ENCODE data around the gene FAM234A.
"Not testable (repeated sequence)": the region's sequence is repeated elsewhere in the genome, so short reads cannot be mapped to it uniquely, and the experiment has no call there.

Gene FAM234A

DNA sequence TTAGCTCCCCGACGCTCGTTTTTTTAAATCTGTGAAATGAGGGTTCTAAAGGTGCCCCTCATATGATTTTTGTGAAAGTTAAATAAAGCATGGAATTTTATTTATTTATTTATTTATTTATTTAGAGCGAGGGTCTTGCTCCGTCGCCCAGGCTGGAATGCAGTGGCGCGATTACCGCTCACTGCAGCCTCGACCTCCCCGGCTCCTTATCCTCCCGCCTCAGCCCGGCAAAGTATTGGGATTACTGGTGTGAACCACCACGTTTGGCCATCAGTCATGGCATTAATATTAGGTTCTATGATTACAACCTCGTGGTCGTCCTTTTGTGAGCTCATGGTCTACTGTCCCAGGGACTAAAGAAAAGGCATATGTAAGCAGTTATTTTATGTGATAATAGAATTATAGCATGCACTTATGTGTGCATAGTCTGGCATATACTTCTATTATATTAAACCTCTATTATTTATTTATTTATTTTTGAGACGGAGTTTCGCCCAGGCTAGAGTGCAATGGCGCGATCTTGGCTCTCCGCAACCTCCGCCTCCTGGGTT is 4.8 kb upstream of the FAM234A start:
- 87% methylated on average over 18 of the region's 22 CpGs for WGBS (ENCODE audit: insufficient coverage)

DNA sequence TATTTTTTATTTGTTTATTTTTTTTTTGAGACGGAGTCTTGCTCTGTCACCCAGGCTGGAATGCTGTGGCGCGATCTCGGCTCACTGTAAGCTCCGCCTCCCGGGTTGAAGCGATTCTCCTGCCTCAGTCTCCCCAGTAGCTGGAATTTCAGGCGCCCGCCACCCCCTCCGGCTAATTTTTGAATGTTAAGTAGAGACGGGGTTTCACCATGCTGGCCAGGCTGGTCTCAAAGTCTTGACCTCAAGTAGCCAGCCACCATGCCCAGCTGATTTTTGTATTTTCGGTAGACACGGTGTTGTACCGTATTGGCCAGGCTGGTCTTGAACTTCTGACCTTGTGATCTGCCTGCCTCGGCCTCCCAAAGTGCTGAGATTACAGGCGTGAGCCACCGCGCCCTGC is 4.3 kb upstream of the FAM234A start:
- Histone ChIP-seq H3K4me1 (ENCODE audit: control extremely low read depth in 1 of 4, control insufficient read depth in 4 of 4, insufficient read depth in 4 of 4, low read length in 3 of 4) (peaks cover 11 to 27% (median 19%) of the 10 kb centered on the region in 4 experiments), H3K36me3 (ENCODE audit: control insufficient read depth in 4 of 4, insufficient read depth in 4 of 4, low read length in 3 of 4) (peaks cover 7 to 23% (median 19%) of the 10 kb centered on the region in 4 experiments)
- 98% methylated on average over 14 of the region's 18 CpGs for WGBS (ENCODE audit: insufficient coverage)

More for the DNA sequence above, 4.8 kb upstream of the FAM234A start:
- H3K27ac ChIP-seq (ENCODE audit: insufficient read depth in 1 of 2, low read depth in 1 of 2, low read length in 2 of 2, poor library complexity in 1 of 2, severe bottlenecking in 2 of 2) = no peak overlapping the region
- peaks cover 11 to 23% (median 18%) of the 10 kb centered on the region in 4 experiments for H3K4me1 ChIP-seq (ENCODE audit: control extremely low read depth in 1 of 4, control insufficient read depth in 4 of 4, insufficient read depth in 4 of 4, low read length in 3 of 4)
- ChIA-PET POLR2A (interaction anchor here (0.9 kb wide), 1 partner anchor 95 kb away, joined by 3 read pairs; no protein-coding TSS in a partner anchor), CTCF (no interaction called here)
- no peak for DNase-seq
- peak overlapping the region in 5 of 7 experiments; percentile 88 to 99 (median 89) for H3K4me3 ChIP-seq (ENCODE audit: control insufficient read depth in 1 of 7, extremely low read depth in 1 of 7, insufficient read depth in 4 of 7, low read depth in 2 of 7, low read length in 6 of 7)
- no peaks in the 10 kb centered on the region for H3K9me3 ChIP-seq (ENCODE audit: control extremely low read depth in 1 of 5, control insufficient read depth in 4 of 5, insufficient read depth in 2 of 5, low read depth in 1 of 5, low read length in 4 of 5)
- H3K27me3 ChIP-seq (replicated peaks in 2 of 5; ENCODE audit: control insufficient read depth in 4 of 5, insufficient read depth in 5 of 5, low read length in 4 of 5) = no peaks in the 10 kb centered on the region
- H3K36me3 ChIP-seq (ENCODE audit: control insufficient read depth in 4 of 4, insufficient read depth in 4 of 4, low read length in 3 of 4) = peaks cover 10 to 26% (median 22%) of the 10 kb centered on the region in 4 experiments

DNA sequence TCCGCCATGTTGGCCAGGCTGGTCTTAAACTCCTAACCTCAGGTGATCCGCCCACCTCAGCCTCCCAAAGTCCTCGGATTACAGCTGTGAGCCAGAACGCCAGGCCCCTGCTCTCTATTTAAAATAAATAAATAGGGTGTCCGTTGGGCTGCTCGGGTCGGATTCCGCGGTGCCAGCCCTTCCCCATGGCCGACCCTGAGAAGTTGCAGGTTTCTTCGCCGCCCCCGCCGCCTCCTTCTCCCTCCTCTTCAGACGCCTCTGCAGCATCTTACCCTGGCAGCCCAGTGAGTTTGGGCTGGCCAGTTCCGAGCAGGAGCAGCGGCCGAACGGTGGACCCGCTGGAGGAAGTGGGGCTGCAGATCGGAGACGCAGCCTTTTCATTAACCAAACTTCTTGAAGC is 3.7 kb upstream of the FAM234A start:
- Histone ChIP-seq H3K4me3 (ENCODE audit: control insufficient read depth in 1 of 7, extremely low read depth in 1 of 7, insufficient read depth in 4 of 7, low read depth in 2 of 7, low read length in 6 of 7) (no peak overlapping the region), H3K4me1 (ENCODE audit: control extremely low read depth in 1 of 4, control insufficient read depth in 4 of 4, insufficient read depth in 4 of 4, low read length in 3 of 4) (peaks cover 11 to 31% (median 22%) of the 10 kb centered on the region in 4 experiments), H3K36me3 (ENCODE audit: control insufficient read depth in 4 of 4, insufficient read depth in 4 of 4, low read length in 3 of 4) (peaks cover 4 to 19% (median 14%) of the 10 kb centered on the region in 4 experiments), H3K9me3 (ENCODE audit: control extremely low read depth in 1 of 5, control insufficient read depth in 4 of 5, insufficient read depth in 2 of 5, low read depth in 1 of 5, low read length in 4 of 5) (no peaks in the 10 kb centered on the region), H3K27me3 (replicated peaks in 2 of 5; ENCODE audit: control insufficient read depth in 4 of 5, insufficient read depth in 5 of 5, low read length in 4 of 5) (no peaks in the 10 kb centered on the region), H3K27ac (ENCODE audit: insufficient read depth in 1 of 2, low read depth in 1 of 2, low read length in 2 of 2, poor library complexity in 1 of 2, severe bottlenecking in 2 of 2) (no peak overlapping the region)
- ChIA-PET POLR2A (no interaction called here), CTCF (interaction anchor here (0.7 kb wide), 1 partner anchor 118 kb away, joined by 3 read pairs; no protein-coding TSS in a partner anchor)
- 95% methylated on average over 20 of the region's 22 CpGs for WGBS (ENCODE audit: insufficient coverage)
- no peak for DNase-seq

More for the DNA sequence above, 4.3 kb upstream of the FAM234A start:
- POLR2A ChIA-PET; DNase-seq; H3K9me3 ChIP-seq (ENCODE audit: control extremely low read depth in 1 of 5, control insufficient read depth in 4 of 5, insufficient read depth in 2 of 5, low read depth in 1 of 5, low read length in 4 of 5); H3K4me3 ChIP-seq (ENCODE audit: control insufficient read depth in 1 of 7, extremely low read depth in 1 of 7, insufficient read depth in 4 of 7, low read depth in 2 of 7, low read length in 6 of 7); H3K27me3 ChIP-seq (replicated peaks in 2 of 5; ENCODE audit: control insufficient read depth in 4 of 5, insufficient read depth in 5 of 5, low read length in 4 of 5); CTCF ChIA-PET; H3K27ac ChIP-seq (ENCODE audit: insufficient read depth in 1 of 2, low read depth in 1 of 2, low read length in 2 of 2, poor library complexity in 1 of 2, severe bottlenecking in 2 of 2): not testable (repeated sequence)

DNA sequence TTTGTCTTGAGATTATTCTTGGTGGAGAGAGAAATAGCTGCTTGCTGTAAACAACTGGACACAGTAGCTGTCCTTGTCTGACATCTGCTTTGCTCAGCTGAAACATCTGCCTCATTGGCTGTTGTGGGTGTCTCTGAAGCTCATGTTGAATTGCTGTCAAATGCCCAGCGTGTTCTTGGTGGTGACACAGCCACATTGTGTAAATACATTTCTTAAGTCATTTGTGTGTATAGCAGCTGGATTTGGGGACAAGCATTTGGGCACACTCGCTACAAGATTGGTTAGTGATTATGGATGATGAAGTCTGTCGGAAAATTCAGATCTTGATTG is 5.3 kb downstream of the FAM234A start:
- WGBS (ENCODE audit: insufficient coverage) = 95% methylated on average over 3 of the region's 3 CpGs
- POLR2A ChIA-PET = interaction anchor here (0.6 kb wide), 1 partner anchor 44 kb away, joined by 6 read pairs; no protein-coding TSS in a partner anchor
- no peak overlapping the region for H3K27ac ChIP-seq (ENCODE audit: insufficient read depth in 1 of 2, low read depth in 1 of 2, low read length in 2 of 2, poor library complexity in 1 of 2, severe bottlenecking in 2 of 2)
- peaks cover 2 to 15% (median 12%) of the 10 kb centered on the region in 4 experiments for H3K4me1 ChIP-seq (ENCODE audit: control extremely low read depth in 1 of 4, control insufficient read depth in 4 of 4, insufficient read depth in 4 of 4, low read length in 3 of 4)
- CTCF ChIA-PET = interaction anchor here (1.3 to 3.6 kb wide), 4 partner anchors 12 to 122 kb away, joined by 3 to 12 read pairs (median 6); no protein-coding TSS in a partner anchor
- DNase-seq = no peak
- H3K36me3 ChIP-seq (ENCODE audit: control insufficient read depth in 4 of 4, insufficient read depth in 4 of 4, low read length in 3 of 4) = peaks cover 0 to 2% (median 0%) of the 10 kb centered on the region in 4 experiments
- H3K27me3 ChIP-seq (replicated peaks in 2 of 5; ENCODE audit: control insufficient read depth in 4 of 5, insufficient read depth in 5 of 5, low read length in 4 of 5) = no peaks in the 10 kb centered on the region
- H3K9me3 ChIP-seq (ENCODE audit: control extremely low read depth in 1 of 5, control insufficient read depth in 4 of 5, insufficient read depth in 2 of 5, low read depth in 1 of 5, low read length in 4 of 5) = no peaks in the 10 kb centered on the region
- no peak overlapping the region for H3K4me3 ChIP-seq (ENCODE audit: control insufficient read depth in 1 of 7, extremely low read depth in 1 of 7, insufficient read depth in 4 of 7, low read depth in 2 of 7, low read length in 6 of 7)

DNA sequence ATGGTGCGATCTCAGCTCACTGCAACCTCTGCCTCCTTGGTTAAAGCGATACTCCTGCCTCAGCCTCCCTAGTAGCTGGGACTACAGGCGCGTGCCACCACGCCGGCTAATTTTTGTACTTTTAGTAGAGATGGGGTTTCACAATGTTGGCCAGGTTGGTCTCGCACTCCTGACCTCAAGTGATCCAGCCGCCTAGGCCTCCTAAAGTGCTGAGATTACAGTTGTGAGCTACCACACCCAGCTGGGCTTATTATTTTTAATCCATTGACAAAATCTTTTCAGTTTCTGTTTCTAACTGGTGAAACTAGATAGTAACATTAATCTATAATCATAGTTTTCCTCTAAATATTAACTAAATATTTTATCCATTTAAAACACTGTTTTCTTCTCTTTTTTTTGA is 5.9 kb downstream of the FAM234A start:
- 98% methylated on average over 6 of the region's 8 CpGs for WGBS (ENCODE audit: insufficient coverage)
- no peak for DNase-seq
- H3K27ac ChIP-seq (ENCODE audit: insufficient read depth in 1 of 2, low read depth in 1 of 2, low read length in 2 of 2, poor library complexity in 1 of 2, severe bottlenecking in 2 of 2) = no peak overlapping the region
- peaks cover 2 to 14% (median 11%) of the 10 kb centered on the region in 4 experiments for H3K4me1 ChIP-seq (ENCODE audit: control extremely low read depth in 1 of 4, control insufficient read depth in 4 of 4, insufficient read depth in 4 of 4, low read length in 3 of 4)
- H3K36me3 ChIP-seq (ENCODE audit: control insufficient read depth in 4 of 4, insufficient read depth in 4 of 4, low read length in 3 of 4) = peaks cover 0 to 2% (median 0%) of the 10 kb centered on the region in 4 experiments
- H3K27me3 ChIP-seq (replicated peaks in 2 of 5; ENCODE audit: control insufficient read depth in 4 of 5, insufficient read depth in 5 of 5, low read length in 4 of 5) = no peaks in the 10 kb centered on the region
- H3K9me3 ChIP-seq (ENCODE audit: control extremely low read depth in 1 of 5, control insufficient read depth in 4 of 5, insufficient read depth in 2 of 5, low read depth in 1 of 5, low read length in 4 of 5) = no peaks in the 10 kb centered on the region
- CTCF ChIA-PET = interaction anchor here (0.7 to 3.6 kb wide), 6 partner anchors 13 to 122 kb away, joined by 3 to 12 read pairs (median 4); no protein-coding TSS in a partner anchor
- POLR2A ChIA-PET = interaction anchor here (0.6 kb wide), 1 partner anchor 44 kb away, joined by 6 read pairs; no protein-coding TSS in a partner anchor
- H3K4me3 ChIP-seq (ENCODE audit: control insufficient read depth in 1 of 7, extremely low read depth in 1 of 7, insufficient read depth in 4 of 7, low read depth in 2 of 7, low read length in 6 of 7) = no peak overlapping the region

DNA sequence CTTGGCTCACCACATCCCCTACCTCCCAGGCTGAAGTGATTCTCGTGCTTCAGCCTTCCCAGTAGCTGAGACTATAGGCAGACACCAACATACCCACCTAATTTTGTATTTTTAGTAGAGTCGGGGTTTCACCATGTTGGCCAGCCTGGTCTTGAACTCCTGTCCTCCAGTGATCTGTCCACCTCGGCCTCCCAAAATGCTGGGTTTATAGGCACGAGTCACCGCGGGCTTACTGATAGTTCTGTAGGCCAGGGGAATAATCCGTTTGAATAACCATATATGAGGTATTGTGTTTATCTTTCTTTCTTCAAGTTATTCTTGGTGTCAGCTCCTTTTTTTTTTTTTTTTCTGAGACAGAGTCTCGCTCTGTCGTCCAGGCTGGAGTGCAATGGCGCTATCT is 7.7 kb downstream of the FAM234A start:
- H3K36me3 ChIP-seq (ENCODE audit: control insufficient read depth in 4 of 4, insufficient read depth in 4 of 4, low read length in 3 of 4) = peaks cover 0 to 2% (median 0%) of the 10 kb centered on the region in 4 experiments
- WGBS (ENCODE audit: insufficient coverage) = 90% methylated on average over 2 of the region's 10 CpGs
- H3K27ac ChIP-seq (ENCODE audit: insufficient read depth in 1 of 2, low read depth in 1 of 2, low read length in 2 of 2, poor library complexity in 1 of 2, severe bottlenecking in 2 of 2) = peak overlapping the region in 1 of 2 experiments; percentile 32
- H3K4me3 ChIP-seq (ENCODE audit: control insufficient read depth in 1 of 7, extremely low read depth in 1 of 7, insufficient read depth in 4 of 7, low read depth in 2 of 7, low read length in 6 of 7) = peak overlapping the region in 3 of 7 experiments; percentile 33 to 63 (median 39)
- DNase-seq = peak in 1 of 3 donors; percentile 22
- ChIA-PET POLR2A (interaction anchor here (0.7 kb wide), 1 partner anchor 54 kb away, joined by 3 read pairs; no protein-coding TSS in a partner anchor), CTCF (interaction anchor here (1.0 to 3.6 kb wide), 3 partner anchors 11 to 120 kb away, joined by 3 to 12 read pairs (median 4); no protein-coding TSS in a partner anchor)
- H3K4me1 ChIP-seq (ENCODE audit: control extremely low read depth in 1 of 4, control insufficient read depth in 4 of 4, insufficient read depth in 4 of 4, low read length in 3 of 4) = peaks cover 2 to 12% (median 9%) of the 10 kb centered on the region in 4 experiments
- no peaks in the 10 kb centered on the region for H3K27me3 ChIP-seq (replicated peaks in 2 of 5; ENCODE audit: control insufficient read depth in 4 of 5, insufficient read depth in 5 of 5, low read length in 4 of 5)
- H3K9me3 ChIP-seq (ENCODE audit: control extremely low read depth in 1 of 5, control insufficient read depth in 4 of 5, insufficient read depth in 2 of 5, low read depth in 1 of 5, low read length in 4 of 5) = no peaks in the 10 kb centered on the region

DNA sequence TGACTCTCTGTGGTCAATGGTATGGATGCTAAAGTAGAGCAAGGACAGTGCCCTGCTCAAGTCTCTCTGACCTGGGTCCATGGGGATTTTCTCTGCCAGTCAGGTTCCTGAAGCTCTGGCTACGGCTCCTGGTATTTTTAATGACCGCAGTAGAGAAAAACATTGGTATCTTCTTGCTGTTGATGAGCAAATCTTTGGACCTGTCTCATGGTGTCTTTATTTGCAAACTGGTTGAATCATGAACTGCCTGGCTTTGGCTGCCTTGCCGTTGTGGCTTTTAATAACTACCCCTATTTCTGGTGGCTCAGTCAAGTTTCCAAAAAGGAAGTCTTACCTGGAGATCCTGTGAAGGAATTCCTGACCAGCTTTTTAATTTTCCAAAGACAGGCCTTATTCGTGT is 8.7 kb downstream of the FAM234A start:
- Histone ChIP-seq H3K36me3 (ENCODE audit: control insufficient read depth in 4 of 4, insufficient read depth in 4 of 4, low read length in 3 of 4) (peaks cover 0 to 2% (median 0%) of the 10 kb centered on the region in 4 experiments), H3K9me3 (ENCODE audit: control extremely low read depth in 1 of 5, control insufficient read depth in 4 of 5, insufficient read depth in 2 of 5, low read depth in 1 of 5, low read length in 4 of 5) (no peaks in the 10 kb centered on the region), H3K27ac (ENCODE audit: insufficient read depth in 1 of 2, low read depth in 1 of 2, low read length in 2 of 2, poor library complexity in 1 of 2, severe bottlenecking in 2 of 2) (no peak overlapping the region), H3K27me3 (replicated peaks in 2 of 5; ENCODE audit: control insufficient read depth in 4 of 5, insufficient read depth in 5 of 5, low read length in 4 of 5) (no peaks in the 10 kb centered on the region), H3K4me1 (ENCODE audit: control extremely low read depth in 1 of 4, control insufficient read depth in 4 of 4, insufficient read depth in 4 of 4, low read length in 3 of 4) (peaks cover 2 to 12% (median 9%) of the 10 kb centered on the region in 4 experiments), H3K4me3 (ENCODE audit: control insufficient read depth in 1 of 7, extremely low read depth in 1 of 7, insufficient read depth in 4 of 7, low read depth in 2 of 7, low read length in 6 of 7) (no peak overlapping the region)
- WGBS (ENCODE audit: insufficient coverage) = 77% methylated on average over 4 of the region's 4 CpGs
- CTCF ChIA-PET = interaction anchor here (0.7 kb wide), 1 partner anchor 12 kb away, joined by 3 read pairs; no protein-coding TSS in a partner anchor
- POLR2A ChIA-PET = interaction anchor here (1.4 kb wide), 1 partner anchor 8 kb away, joined by 4 read pairs; no protein-coding TSS in a partner anchor
- no peak for DNase-seq
